Bronchial epithelial cell (primary cell): ENCODE data around the gene FAM193A. TPM values are rescaled to one million over a fixed set of nuclear protein-coding genes. Genes with fewer than 3 reads are reported as not detected.
"Not testable (repeated sequence)": the region's sequence is repeated elsewhere in the genome, so short reads cannot be mapped to it uniquely, and the experiment has no call there.

Source experiments
- DNase-seq: peaks from one replicate; pipeline ENCODE4 v3.0.0-alpha.2; 2010; ENCODE audit warnings: low read depth
- FAIRE-seq: peaks from 2 replicates; lab custom pipeline; 2011; peaks lifted over from hg19 to GRCh38; lab: Jason Lieb, UNC
- H3K27me3 ChIP-seq: 2 replicates; pipeline ENCODE4 v1.5.1; 2011; ENCODE audit warnings: low read length; ENCODE audit not compliant: control insufficient read depth, insufficient read depth
- H3K36me3 ChIP-seq: 2 replicates; pipeline ENCODE4 v1.5.1; 2011; ENCODE audit warnings: low read length; ENCODE audit not compliant: control insufficient read depth, insufficient read depth
- H3K4me3 ChIP-seq: 2 replicates; pipeline ENCODE4 v1.5.1; 2011; ENCODE audit warnings: mild to moderate bottlenecking, low read depth, low read length, control low read depth
- CTCF ChIP-seq: IDR thresholded peaks from 2 replicates; pipeline ENCODE4 v1.5.1; 2011; ENCODE audit warnings: mild to moderate bottlenecking, moderate library complexity, low read length, control low read depth, inconsistent platforms; ENCODE audit not compliant: insufficient read depth, severe bottlenecking
- total RNA-seq: library from RNA; depleted of rRNA; stranded (reverse); fragments of >200 nt; gene quantifications from 2 replicates; pipeline ENCODE4 v1.2.1, GENCODE V29; 2014

FAM193A gene
- total RNA-seq, 1 donor from 2014 or later = 6.6 TPM

DNA sequence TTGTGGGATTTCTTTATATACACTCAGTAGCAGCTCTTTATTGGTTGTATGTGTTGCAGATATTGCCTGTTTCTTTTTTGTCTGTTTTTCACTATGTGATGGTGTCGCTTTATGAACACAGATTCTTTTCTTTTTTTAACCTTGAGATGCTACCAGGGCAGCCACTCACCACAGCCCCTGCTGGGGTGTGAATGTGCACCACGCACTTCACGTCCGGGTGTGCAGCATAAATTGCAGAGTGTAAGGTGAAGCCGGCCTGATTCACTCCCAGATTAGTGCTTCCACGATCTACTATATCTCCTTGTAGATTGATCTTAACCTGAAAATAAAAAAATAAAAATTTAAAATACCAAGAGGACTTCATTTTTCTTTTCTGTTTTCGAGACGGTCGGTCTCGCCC, 71.4 kb downstream of the FAM193A start:
- H3K36me3 ChIP-seq = no peaks in the 10 kb centered on the region
- FAIRE-seq = no peak
- TF ChIP-seq CTCF = no peak

GRCh38 chr4:2608291-2608690, 71.8 kb downstream of the FAM193A start:
- no peak for FAIRE-seq
- DNase-seq = no peak
- H3K36me3 ChIP-seq = no peaks in the 10 kb centered on the region
- H3K4me3 ChIP-seq = no peak overlapping the region
- no peaks in the 10 kb centered on the region for H3K27me3 ChIP-seq
- TF ChIP-seq CTCF = no peak

More for the DNA sequence above, 71.4 kb downstream of the FAM193A start:
- no peak for DNase-seq
- Histone ChIP-seq H3K4me3 (no peak overlapping the region), H3K27me3 (no peaks in the 10 kb centered on the region)

GRCh38 chr4:2615821-2616220, 79.4 kb downstream of the FAM193A start:
- FAIRE-seq = no peak
- no peak overlapping the region for H3K4me3 ChIP-seq
- H3K27me3 ChIP-seq = no peaks in the 10 kb centered on the region
- no peak for DNase-seq
- no peaks in the 10 kb centered on the region for H3K36me3 ChIP-seq
- TF ChIP-seq CTCF = no peak

DNA sequence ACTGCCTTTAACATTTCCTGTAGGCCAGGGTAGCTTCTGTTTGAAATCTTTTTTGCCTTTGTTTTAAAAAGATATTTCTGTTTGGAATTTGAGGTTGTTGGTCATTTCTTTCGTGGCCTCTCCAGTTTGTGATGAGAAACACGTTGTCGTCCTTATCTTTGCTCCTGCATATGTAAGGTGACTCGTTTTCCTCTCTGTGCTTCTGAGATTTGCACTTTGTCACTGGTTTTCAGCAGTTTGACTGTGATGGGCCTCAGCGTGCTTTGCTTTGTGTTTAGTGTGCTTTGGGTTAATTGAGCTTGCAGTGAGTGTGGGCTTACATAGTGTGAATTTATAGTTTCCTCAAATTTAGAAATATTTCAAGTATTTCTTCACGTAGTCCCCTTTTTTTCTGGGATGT, 81.5 kb downstream of the FAM193A start:
- Histone ChIP-seq H3K4me3 (no peak overlapping the region), H3K27me3 (no peaks in the 10 kb centered on the region), H3K36me3 (no peaks in the 10 kb centered on the region)
- no peak for TF ChIP-seq CTCF
- FAIRE-seq = no peak
- DNase-seq = no peak

DNA sequence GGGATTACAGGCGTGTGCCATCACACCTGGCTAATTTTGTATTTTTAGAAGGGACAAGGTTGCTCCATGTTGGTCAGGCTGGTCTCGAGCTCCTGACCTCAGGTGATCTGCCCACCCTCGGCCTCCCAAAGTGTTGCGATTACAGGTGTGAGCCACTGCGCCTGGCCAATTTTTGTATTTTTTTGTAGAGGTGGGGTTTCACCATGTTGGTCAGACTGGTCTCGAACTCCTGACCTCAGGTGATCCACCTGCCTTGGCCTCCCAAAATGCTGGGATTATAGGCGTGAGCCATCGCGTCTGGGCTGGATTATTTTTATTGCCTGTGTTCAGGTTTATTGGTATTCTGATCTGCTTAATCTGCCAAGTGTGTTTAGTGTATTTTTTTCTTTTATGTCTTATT, 82.3 kb downstream of the FAM193A start:
- not testable (repeated sequence) for DNase-seq, H3K27me3 ChIP-seq, H3K4me3 ChIP-seq, FAIRE-seq, H3K36me3 ChIP-seq

DNA sequence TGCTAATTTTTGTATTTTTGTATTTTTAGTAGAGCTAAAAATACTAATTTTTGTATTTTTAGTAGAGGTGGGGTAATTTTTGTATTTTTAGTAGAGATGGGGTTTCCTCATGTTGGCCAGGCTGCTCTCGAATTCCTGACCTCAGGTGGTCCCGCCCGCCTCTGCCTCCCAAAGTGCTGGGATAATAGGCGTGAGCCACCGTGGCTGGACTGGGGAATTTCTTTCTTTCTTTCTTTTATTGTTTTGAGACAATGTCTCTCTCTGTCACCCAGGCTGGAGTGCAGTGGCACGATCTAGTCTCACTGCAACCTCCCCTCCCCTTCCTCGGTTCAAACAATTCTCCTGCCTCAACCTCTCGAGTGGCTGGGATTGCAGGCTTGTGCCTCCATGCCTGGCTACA, 83.0 kb downstream of the FAM193A start:
- no peak for TF ChIP-seq CTCF
- H3K36me3 ChIP-seq = no peaks in the 10 kb centered on the region
- DNase-seq (no peak), FAIRE-seq (no peak)
- H3K27me3 ChIP-seq = no peaks in the 10 kb centered on the region
- no peak overlapping the region for H3K4me3 ChIP-seq
